T-helper 22 cell (primary cell): ENCODE data around the gene NEUROG1.
"Not testable (repeated sequence)": the region's sequence is repeated elsewhere in the genome, so short reads cannot be mapped to it uniquely, and the experiment has no call there.

Experiments used
- DNase-seq: peaks from one replicate; pipeline ENCODE4 v3.0.0-alpha.2; 2020; ENCODE audit warnings: low read depth

Gene NEUROG1

DNA sequence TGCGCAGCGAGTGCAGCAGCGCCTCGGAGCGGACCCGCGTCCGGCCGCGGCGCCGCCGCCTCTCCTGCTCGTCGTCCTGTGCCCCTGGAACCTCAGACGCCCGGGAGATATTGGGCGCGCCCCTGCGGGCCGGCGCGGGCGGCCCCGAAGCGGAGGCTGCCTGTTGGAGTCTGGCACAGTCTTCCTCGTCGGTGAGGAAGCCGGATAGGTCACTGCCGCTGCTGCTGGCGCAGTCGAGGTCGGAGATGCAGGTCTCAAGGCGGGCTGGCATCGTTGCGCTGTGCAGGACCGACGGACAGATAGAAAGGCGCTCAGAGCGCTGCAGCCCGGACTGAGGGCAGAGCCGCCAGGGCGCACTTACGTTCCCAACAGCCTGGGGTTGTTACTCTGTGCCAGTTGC lies 344 bp downstream of the NEUROG1 start:
- no peak for DNase-seq

GRCh38 chr5:135534609-135535419 lies 950 bp downstream of the NEUROG1 start:
- DNase-seq = no peak

DNA sequence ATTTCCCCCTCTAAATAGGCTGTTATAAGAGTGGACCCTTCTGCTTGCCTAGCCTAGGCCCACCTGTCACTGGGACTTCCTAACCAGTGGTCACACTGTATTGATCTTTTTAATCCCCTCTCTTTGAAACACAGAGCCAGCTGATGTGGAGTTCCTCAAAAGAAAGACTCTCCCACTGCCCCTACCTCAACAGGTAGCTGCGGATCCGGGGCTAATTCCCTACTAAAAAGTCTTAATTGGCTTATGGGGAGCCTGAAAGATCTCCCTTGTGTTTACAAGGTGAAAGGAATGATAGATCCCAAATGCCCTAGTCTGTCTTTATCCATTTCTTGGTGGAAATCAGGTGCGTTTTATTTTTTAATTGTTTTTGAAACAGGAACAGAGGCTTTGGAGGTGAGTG lies 2.0 kb downstream of the NEUROG1 start:
- no peak for DNase-seq

GRCh38 chr5:135533334-135533733 lies 2.4 kb downstream of the NEUROG1 start:
- DNase-seq = no peak

- DNase-seq = not testable (repeated sequence)
Observed at GRCh38 chr5:135529576-135529975, 6.2 kb downstream of the NEUROG1 start.

- no peak for DNase-seq
Observed at GRCh38 chr5:135526924-135527323, 8.8 kb downstream of the NEUROG1 start.

- no peak for DNase-seq
Observed at GRCh38 chr5:135521964-135522363, 13.8 kb downstream of the NEUROG1 start.

- no peak for DNase-seq
Observed at GRCh38 chr5:135517631-135518030, 18.1 kb downstream of the NEUROG1 start.

- no peak for DNase-seq
Observed at GRCh38 chr5:135514116-135514515, 21.6 kb downstream of the NEUROG1 start.

GRCh38 chr5:135511761-135512575 lies 23.8 kb downstream of the NEUROG1 start:
- DNase-seq = no peak

DNA sequence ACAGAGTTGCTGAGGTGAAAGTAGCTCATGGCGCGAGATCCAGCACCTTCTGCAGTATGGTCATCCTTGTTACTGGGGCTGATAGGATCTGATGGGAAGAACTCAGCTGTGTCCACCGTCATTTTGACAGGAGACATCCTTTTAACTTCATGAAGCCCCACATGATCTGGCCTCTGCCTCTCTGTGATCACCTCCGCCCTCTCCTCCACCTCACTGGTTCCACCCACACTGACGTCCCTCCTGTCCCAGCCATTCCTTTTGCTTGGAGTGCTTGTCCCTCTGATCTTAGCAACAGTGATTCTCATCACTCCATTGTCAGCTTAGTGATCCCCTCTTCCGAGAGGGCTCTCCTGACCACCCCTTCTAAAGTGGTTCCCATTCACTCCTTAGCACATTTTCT lies 25.8 kb downstream of the NEUROG1 start:
- no peak for DNase-seq

DNA sequence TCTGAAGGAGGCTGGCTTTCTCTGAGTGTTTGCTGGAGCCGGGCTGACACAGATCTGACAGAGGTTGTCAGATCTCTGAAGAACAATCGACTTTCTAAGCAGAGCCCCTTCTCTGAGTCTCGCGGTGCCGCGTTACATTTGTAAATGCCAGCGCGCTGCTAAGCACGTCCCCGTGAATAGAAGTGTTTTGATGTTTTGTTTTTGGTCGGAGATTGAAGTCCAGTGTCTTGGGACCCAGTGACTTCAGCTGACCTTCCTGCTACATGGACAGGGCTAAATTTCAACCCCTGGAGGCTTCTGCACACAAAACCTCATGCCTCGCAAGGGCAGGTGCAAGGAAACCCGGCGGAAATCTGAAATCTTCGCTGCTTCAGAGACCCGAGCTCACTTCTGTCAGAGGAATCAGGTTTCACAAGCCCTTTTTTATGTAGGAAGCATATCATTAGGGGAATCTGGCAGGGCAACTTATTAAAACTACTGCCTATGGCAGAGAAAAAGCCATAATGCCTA lies 27.2 kb downstream of the NEUROG1 start:
- DNase-seq = no peak

DNA sequence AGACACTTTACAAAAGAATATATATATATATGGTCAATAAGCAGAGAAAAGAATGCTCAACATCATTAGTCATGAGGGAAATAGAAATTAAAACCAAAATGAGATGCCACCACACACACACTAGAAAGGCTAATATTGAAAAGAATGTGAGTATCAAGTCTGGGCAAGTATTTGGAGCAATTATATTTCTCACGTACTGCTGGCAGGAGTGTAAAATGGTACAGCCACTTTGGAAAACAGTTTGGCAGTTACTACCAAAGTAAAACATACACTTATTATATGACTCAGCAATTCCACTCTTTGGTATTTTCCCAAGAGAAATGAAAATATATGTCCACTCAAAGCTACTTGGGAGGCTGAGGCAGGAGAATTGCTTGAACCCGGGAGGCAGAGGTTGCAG lies 29.8 kb downstream of the NEUROG1 start:
- no peak for DNase-seq

- no peak for DNase-seq
Observed at GRCh38 chr5:135504376-135504775, 31.4 kb downstream of the NEUROG1 start.

DNA sequence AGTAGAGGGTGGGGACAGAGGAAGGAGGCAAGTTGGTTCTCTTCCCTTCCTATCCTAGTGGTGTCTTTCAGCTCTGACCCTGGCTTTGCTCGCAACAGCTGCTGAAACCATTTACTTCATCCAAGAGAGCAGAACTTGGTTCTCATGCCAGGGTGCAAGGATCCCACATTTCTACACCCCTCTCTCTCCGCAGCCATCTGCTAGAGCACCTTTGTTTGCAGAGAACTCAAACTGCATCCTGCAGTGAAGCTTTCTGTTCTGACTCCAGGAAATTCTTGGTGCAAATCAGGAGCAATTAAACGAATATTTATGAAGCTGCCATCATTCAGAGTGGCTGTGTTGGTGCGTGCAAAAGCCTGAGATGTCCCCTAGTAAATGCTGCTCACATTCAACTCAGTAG lies 31.9 kb downstream of the NEUROG1 start:
- no peak for DNase-seq

- no peak for DNase-seq
Observed at GRCh38 chr5:135502836-135503520, 32.8 kb downstream of the NEUROG1 start.

DNA sequence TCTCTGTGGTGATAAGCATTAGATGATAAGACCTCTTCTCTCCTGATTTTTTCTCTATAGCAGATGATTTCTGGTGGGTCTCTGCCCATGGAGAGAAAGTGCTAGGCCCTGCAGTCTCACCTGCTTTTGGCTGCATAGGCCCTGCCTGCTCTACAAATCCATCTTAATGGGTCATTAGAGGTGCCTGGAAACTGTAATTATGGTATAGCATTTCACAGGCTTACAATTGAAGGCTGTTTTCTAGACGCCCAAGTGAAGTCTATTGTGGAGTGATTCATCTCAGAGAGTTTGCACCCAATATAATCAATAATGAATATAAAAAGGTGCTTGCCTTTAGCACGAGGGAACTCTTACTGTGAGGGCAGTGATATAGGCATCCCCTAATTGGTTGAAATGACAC lies 33.8 kb downstream of the NEUROG1 start:
- DNase-seq = no peak

DNA sequence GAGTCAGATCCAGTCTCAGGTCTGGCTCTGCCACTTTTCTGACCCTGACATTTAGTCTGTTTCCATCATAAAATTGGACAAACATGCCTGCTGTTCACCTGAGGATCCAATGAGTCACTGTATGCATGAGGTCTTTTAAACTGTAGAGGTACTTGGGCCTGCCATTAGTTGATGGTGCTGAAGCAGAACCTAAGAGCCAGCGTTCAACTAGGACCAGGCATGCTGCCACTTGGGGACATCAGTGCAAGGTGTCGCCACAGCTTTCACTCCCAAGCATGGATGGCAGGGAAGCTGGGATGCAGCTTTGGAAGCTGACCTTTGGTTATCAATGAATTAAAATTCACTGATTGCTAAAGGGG lies 37.1 kb downstream of the NEUROG1 start:
- DNase-seq = no peak

DNA sequence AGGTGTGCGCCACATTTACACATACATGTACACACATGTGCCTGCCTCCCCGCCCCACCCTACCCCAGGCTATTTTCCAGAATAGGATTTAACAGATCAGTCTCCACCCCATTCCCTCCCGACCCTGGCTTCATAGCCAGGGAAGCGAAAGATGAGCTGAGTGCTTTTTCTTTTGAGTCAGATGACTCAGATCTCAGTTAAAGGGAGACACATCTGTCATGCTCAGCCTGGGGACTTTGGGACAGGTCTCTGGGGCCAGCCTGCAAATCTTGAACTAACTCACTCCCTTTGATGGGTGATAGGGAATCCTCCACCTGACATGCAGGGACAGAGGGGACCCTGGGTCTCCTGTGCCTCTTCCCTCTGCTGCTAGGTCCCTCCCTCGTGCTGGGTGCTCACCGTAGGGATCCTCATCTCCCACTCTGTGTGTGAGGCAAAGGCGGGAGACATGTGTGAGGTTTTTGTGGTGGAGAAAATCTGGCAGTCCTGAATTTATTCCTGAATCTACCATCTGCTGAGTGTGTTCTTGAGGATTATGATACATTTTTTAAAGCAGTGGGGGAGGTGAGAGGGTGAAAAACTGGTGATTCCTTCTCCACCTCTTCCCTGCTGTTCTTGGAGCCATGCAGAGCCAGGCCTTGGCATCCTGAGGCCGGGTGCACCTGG lies 37.7 kb downstream of the NEUROG1 start:
- DNase-seq = no peak

- DNase-seq = not testable (repeated sequence)
Observed at GRCh38 chr5:135495531-135495930, 40.2 kb downstream of the NEUROG1 start.

- DNase-seq = no peak
Observed at GRCh38 chr5:135494196-135494595, 41.6 kb downstream of the NEUROG1 start.
